Spinal cord (tissue), 10 donors: ENCODE measurements around the gene CACNA1H. TPM values are rescaled to one million over a fixed set of nuclear protein-coding genes. Genes with fewer than 3 reads are reported as not detected.
"Not testable (repeated sequence)": the region's sequence is repeated elsewhere in the genome, so short reads cannot be mapped to it uniquely, and the experiment has no call there.

Experiments used
- DNase-seq, 6 donors: peaks; one replicate each; pipeline versions ENCODE4 v3.0.0 to v3.0.0-alpha.2; 2013 to 2015; ENCODE audit warnings: low spot score in 6 of 6, low read depth in 4 of 6
- H3K27ac ChIP-seq: one replicate; pipeline ENCODE4 v1.5.1; 2013; ENCODE audit warnings: low read depth, low read length, control low read depth
- H3K27me3 ChIP-seq: one replicate; pipeline ENCODE4 v1.6.1; 2013; ENCODE audit warnings: low read length; ENCODE audit not compliant: control insufficient read depth, insufficient read depth
- H3K36me3 ChIP-seq: one replicate; pipeline ENCODE4 v1.6.1; 2013; ENCODE audit warnings: low read length; ENCODE audit not compliant: control insufficient read depth, insufficient read depth
- H3K4me1 ChIP-seq: one replicate; pipeline ENCODE4 v1.6.1; 2013; ENCODE audit warnings: low read length; ENCODE audit not compliant: control insufficient read depth, insufficient read depth
- H3K4me3 ChIP-seq: one replicate; pipeline ENCODE4 v1.5.1; 2013; ENCODE audit warnings: low read depth, low read length, control low read depth
- H3K9me3 ChIP-seq: one replicate; pipeline ENCODE4 v1.6.1; 2013; ENCODE audit warnings: low read length; ENCODE audit not compliant: control insufficient read depth, insufficient read depth
- WGBS: methylation state at CpG from one replicate; pipeline ENCODE4 v1.1.5; 2013; ENCODE audit warnings: missing lambda C conversion rate; ENCODE audit not compliant: insufficient coverage; 5-methylcytosine and 5-hydroxymethylcytosine counted together
- polyA plus RNA-seq, 2 donors: library from polyadenylated mRNA; unstranded; fragments of 120-200 nt; gene quantifications; one replicate each; pipeline ENCODE4 v1.2.1, GENCODE V29; 2013; ENCODE audit not compliant: insufficient read length in 2 of 2
- total RNA-seq, 2 donors: library from RNA; depleted of rRNA in 1 of 2; stranded (reverse); fragments of 120-200 nt in 1 of 2; fragments of >200 nt in 1 of 2; gene quantifications; one replicate each; pipeline versions ENCODE4 v1.2.3 to v1.2.4, GENCODE V29; 2013 to 2014
- donor health status: healthy.

The CACNA1H gene
- total and polyA plus RNA-seq, 4 donors: 7.8 to 20.1 (median 13.1) TPM

DNA sequence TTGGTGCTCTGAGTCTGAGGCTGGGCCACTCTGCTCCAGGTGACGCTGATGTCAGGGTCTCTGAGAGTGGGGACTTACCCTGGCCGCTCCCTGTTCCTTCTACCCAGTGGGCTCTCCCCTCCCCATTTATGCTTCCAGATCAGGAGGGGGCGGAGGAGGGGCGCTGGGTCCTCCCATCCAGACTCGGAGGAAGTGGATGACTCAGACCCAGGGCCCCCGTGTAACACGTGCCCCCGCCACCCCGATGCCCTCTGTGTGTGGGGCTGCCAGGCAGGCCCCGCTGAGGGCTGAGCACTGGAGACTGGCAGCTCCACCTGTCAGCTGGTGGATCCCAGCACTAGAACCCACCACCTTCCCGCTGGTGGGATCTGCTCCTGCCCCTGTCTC is 77.2 kb downstream of the CACNA1H start, which contains the start of gene TPSB2:
Gene TPSB2 (minus strand): TSS at position 101 of the 387 bp plus-strand sequence. CDS start 233 bp downstream, outside the sequence.
- not testable (repeated sequence) for DNase-seq, H3K27me3 ChIP-seq, H3K36me3 ChIP-seq, H3K4me3 ChIP-seq, H3K27ac ChIP-seq, H3K9me3 ChIP-seq, H3K4me1 ChIP-seq
- WGBS: no CpG with 5 or more reads among the region's 11 CpGs

DNA sequence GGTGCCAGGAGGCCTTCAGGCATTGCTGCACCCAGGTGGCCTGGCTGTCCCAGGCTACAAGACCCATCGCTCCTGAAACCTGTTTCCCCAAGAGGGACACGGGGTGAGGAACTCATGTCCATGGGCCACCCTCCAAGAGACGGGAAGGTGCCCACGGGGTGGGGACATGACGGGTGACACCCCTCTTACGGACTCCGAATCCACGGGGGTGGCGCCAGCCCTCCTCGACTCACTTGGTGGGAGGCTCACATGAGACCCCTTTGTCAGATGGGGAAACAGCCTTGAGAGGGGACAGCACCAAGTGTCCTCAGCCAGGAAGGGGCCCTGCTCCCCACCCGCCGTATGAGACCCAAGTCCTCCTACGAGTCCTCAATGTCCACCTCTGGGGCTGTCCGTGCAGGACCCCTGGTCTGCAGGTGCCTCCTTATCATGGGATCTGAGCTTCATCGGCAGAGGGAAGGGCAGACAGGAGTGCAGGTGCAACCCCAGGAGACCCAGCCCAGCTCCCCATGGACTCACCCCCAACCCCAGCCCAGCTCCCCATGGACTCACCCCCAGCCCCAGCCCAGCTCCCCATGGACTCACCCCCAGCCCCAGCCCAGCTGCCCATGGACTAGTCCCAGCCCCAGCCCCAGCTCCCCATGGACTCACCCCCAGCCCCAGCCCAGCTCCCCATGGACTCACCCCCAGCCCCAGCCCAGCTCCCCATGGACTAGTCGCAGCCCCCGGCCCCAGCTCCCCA is 77.7 kb downstream of the CACNA1H start:
- H3K4me3 ChIP-seq, H3K4me1 ChIP-seq, H3K27ac ChIP-seq, H3K27me3 ChIP-seq, DNase-seq, H3K36me3 ChIP-seq, H3K9me3 ChIP-seq: not testable (repeated sequence)
- WGBS: 89% methylated on average over 13 of the region's 17 CpGs

- not testable (repeated sequence) for DNase-seq, H3K27ac ChIP-seq, H3K9me3 ChIP-seq, H3K4me1 ChIP-seq, H3K36me3 ChIP-seq, H3K27me3 ChIP-seq, H3K4me3 ChIP-seq
- WGBS: no CpG with 5 or more reads among the region's 7 CpGs
Measured at GRCh38 chr16:1231301-1231700, 78.4 kb downstream of the CACNA1H start.

GRCh38 chr16:1232049-1232748 is 79.3 kb downstream of the CACNA1H start:
- H3K4me1 ChIP-seq, H3K36me3 ChIP-seq, H3K27me3 ChIP-seq, H3K9me3 ChIP-seq, DNase-seq, H3K27ac ChIP-seq, H3K4me3 ChIP-seq: not testable (repeated sequence)
- no CpG with 5 or more reads among the region's 47 CpGs for WGBS

DNA sequence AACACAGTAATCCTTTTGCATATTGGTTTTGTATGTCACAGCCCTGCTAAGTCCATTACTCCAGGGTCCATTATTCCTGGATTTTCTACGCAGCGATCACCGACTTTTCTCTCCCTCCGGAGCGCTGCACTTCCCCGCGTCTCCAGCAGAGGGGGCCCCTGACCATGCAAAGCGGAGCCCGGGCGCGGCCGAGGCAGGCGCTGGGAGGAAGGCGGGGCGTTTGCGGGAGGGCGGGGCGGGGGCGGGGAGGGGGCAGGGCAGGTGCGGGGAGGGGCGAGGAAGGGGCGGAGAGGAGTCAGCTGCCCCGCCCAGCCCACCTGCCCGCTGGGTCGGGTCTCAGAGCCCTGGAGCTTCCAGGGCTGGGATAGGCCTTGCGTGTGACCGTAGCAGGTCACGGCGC is 83.8 kb downstream of the CACNA1H start:
- DNase-seq, H3K4me3 ChIP-seq, H3K27ac ChIP-seq, H3K9me3 ChIP-seq, H3K36me3 ChIP-seq, H3K27me3 ChIP-seq, H3K4me1 ChIP-seq: not testable (repeated sequence)
- WGBS: no CpG with 5 or more reads among the region's 29 CpGs

DNA sequence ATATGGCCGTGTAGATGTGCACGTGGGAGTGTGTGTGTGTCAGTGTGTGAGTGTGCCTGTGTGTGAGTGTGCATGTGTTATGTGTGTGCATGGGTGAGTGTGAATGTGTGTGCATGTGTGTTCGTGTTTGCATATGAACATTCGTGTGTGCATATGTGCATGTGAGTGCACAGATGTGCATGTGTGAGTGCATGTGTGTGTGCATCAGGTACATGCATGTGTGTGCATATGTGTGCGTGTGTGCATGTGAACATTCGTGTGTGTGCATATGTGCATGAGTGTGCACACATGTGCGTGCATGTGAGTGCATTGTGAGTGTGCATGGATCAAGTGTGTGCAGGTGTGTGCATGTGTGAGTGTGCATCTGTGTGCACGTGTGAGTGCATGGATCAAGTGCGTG is 85.1 kb downstream of the CACNA1H start:
- WGBS: 80% methylated on average over 8 of the region's 9 CpGs
- H3K36me3 ChIP-seq: no peaks in the 10 kb centered on the region
- no peak overlapping the region for H3K27ac ChIP-seq
- H3K4me3 ChIP-seq: no peak overlapping the region
- no peaks in the 10 kb centered on the region for H3K27me3 ChIP-seq
- DNase-seq: no peak
- H3K4me1 ChIP-seq: no peaks in the 10 kb centered on the region
- H3K9me3 ChIP-seq: no peaks in the 10 kb centered on the region

DNA sequence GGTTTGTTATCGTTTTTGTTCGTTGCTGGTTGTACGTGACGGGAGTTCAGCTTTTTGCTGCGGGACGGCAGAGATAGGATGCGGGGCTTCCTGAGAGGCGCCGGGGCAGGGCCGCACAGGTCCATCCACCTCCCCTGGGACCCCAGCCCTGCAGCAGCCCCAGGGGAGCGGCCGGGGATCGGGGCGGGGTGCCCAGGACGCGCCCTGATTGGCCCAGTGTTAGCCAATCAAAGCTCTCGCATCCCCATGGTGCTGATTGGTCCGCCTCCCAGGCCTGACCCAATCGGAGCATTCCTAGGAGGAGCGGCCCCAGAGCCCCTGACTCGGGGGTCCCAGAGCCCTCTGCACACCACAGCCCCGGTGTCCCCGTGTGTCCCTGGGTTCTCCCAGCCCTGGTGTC is 86.0 kb downstream of the CACNA1H start:
- H3K9me3 ChIP-seq, H3K27ac ChIP-seq, H3K4me1 ChIP-seq, DNase-seq, H3K4me3 ChIP-seq, H3K36me3 ChIP-seq, H3K27me3 ChIP-seq: not testable (repeated sequence)
- 54% methylated on average over 7 of the region's 23 CpGs for WGBS

DNA sequence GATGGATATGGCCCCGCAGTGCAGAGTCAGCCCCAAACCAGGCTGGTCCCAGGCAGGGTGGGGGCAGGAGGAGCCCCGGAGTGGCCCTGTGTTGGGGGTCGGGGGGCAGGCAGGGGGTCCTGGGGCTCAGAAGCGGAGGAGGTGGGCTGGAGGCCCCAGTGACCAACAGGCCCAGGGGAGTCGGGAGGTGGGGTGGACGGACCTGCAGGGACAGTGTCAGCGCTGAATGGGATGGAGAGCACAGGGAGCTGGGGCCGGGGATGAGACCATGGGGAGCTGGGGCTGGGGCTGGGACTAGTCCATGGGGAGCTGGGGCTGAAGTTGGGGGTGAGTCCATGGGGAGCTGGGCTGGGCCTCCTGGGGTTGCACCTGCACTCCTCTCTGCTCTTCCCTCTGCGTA is 86.7 kb downstream of the CACNA1H start:
- WGBS: 89% methylated on average over 5 of the region's 9 CpGs
- H3K9me3 ChIP-seq, H3K36me3 ChIP-seq, H3K27me3 ChIP-seq, H3K27ac ChIP-seq, H3K4me3 ChIP-seq, DNase-seq, H3K4me1 ChIP-seq: not testable (repeated sequence)

DNA sequence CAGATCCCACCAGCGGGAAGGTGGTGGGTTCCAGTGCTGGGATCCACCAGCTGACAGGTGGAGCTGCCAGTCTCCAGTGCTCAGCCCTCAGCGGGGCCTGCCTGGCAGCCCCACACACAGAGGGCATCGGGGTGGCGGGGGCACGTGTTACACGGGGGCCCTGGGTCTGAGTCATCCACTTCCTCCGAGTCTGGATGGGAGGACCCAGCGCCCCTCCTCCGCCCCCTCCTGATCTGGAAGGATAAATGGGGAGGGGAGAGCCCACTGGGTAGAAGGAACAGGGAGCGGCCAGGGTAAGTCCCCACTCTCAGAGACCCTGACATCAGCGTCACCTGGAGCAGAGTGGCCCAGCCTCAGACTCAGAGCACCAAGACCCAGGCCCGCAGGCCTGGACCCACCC is 87.5 kb downstream of the CACNA1H start, which contains the start of gene TPSAB1:
Gene TPSAB1 (plus strand): TSS at position 270 of the 400 bp plus-strand sequence. CDS start 234 bp downstream, outside the sequence.
- WGBS: no CpG with 5 or more reads among the region's 12 CpGs
- H3K4me1 ChIP-seq, H3K9me3 ChIP-seq, H3K27me3 ChIP-seq, H3K27ac ChIP-seq, H3K4me3 ChIP-seq, H3K36me3 ChIP-seq, DNase-seq: not testable (repeated sequence)

- not testable (repeated sequence) for H3K4me1 ChIP-seq, DNase-seq, H3K36me3 ChIP-seq, H3K9me3 ChIP-seq, H3K27me3 ChIP-seq, H3K4me3 ChIP-seq, H3K27ac ChIP-seq
- WGBS: 80% methylated on average over 2 of the region's 15 CpGs
Measured at GRCh38 chr16:1241081-1241480, 88.2 kb downstream of the CACNA1H start.
